Measurements from ENCODE around the gene NXN.

The NXN gene

GRCh38 chr17:1001640-1002411, 22.2 kb upstream of the NXN start:
- Histone ChIP-seq H3K27ac (replicated peaks) (no peak overlapping the region), H3K4me3 (replicated peaks; ENCODE audit: insufficient read depth, low read length) (no peak overlapping the region), H3K27me3 (ENCODE audit: insufficient read depth, poor library complexity, severe bottlenecking) (no peaks in the 10 kb centered on the region)
- DNase-seq (ENCODE audit: low read depth in 1 of 2, low spot score in 1 of 2), result no peak
- TF ChIP-seq, protein P1, sequence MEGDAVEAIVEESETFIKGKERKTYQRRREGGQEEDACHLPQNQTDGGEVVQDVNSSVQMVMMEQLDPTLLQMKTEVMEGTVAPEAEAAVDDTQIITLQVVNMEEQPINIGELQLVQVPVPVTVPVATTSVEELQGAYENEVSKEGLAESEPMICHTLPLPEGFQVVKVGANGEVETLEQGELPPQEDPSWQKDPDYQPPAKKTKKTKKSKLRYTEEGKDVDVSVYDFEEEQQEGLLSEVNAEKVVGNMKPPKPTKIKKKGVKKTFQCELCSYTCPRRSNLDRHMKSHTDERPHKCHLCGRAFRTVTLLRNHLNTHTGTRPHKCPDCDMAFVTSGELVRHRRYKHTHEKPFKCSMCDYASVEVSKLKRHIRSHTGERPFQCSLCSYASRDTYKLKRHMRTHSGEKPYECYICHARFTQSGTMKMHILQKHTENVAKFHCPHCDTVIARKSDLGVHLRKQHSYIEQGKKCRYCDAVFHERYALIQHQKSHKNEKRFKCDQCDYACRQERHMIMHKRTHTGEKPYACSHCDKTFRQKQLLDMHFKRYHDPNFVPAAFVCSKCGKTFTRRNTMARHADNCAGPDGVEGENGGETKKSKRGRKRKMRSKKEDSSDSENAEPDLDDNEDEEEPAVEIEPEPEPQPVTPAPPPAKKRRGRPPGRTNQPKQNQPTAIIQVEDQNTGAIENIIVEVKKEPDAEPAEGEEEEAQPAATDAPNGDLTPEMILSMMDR (IDR thresholded peaks at IDR 0.05; ENCODE audit: insufficient read depth, low read length), result no peak
- TF ChIP-seq SPI1 (IDR thresholded peaks at IDR 0.05; ENCODE audit: borderline replicate concordance, low read depth) (no peak), POLR2AphosphoS5 (IDR thresholded peaks at IDR 0.05; ENCODE audit: low read depth) (no peak; the same call in 1 of the 2 replicates), GABPA (IDR thresholded peaks at IDR 0.05; ENCODE audit: low read depth) (no peak)
- TF ChIP-seq, protein P2, sequence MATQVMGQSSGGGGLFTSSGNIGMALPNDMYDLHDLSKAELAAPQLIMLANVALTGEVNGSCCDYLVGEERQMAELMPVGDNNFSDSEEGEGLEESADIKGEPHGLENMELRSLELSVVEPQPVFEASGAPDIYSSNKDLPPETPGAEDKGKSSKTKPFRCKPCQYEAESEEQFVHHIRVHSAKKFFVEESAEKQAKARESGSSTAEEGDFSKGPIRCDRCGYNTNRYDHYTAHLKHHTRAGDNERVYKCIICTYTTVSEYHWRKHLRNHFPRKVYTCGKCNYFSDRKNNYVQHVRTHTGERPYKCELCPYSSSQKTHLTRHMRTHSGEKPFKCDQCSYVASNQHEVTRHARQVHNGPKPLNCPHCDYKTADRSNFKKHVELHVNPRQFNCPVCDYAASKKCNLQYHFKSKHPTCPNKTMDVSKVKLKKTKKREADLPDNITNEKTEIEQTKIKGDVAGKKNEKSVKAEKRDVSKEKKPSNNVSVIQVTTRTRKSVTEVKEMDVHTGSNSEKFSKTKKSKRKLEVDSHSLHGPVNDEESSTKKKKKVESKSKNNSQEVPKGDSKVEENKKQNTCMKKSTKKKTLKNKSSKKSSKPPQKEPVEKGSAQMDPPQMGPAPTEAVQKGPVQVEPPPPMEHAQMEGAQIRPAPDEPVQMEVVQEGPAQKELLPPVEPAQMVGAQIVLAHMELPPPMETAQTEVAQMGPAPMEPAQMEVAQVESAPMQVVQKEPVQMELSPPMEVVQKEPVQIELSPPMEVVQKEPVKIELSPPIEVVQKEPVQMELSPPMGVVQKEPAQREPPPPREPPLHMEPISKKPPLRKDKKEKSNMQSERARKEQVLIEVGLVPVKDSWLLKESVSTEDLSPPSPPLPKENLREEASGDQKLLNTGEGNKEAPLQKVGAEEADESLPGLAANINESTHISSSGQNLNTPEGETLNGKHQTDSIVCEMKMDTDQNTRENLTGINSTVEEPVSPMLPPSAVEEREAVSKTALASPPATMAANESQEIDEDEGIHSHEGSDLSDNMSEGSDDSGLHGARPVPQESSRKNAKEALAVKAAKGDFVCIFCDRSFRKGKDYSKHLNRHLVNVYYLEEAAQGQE (IDR thresholded peaks at IDR 0.05; ENCODE audit: insufficient replicate concordance, low read depth), result no peak

- Histone ChIP-seq H3K27ac (replicated peaks) (no peak overlapping the region), H3K4me3 (replicated peaks; ENCODE audit: insufficient read depth, low read length) (no peak overlapping the region), H3K27me3 (ENCODE audit: insufficient read depth, poor library complexity, severe bottlenecking) (no peaks in the 10 kb centered on the region)
- no peak for DNase-seq (ENCODE audit: low read depth in 1 of 2, low spot score in 1 of 2)
- TF ChIP-seq, protein P1 (IDR thresholded peaks at IDR 0.05; ENCODE audit: insufficient read depth, low read length), result no peak
- TF ChIP-seq POLR2AphosphoS5 (IDR thresholded peaks at IDR 0.05; ENCODE audit: low read depth) (no peak), GABPA (IDR thresholded peaks at IDR 0.05; ENCODE audit: low read depth) (no peak), SPI1 (IDR thresholded peaks at IDR 0.05; ENCODE audit: borderline replicate concordance, low read depth) (no peak)
- TF ChIP-seq, protein P2 (IDR thresholded peaks at IDR 0.05; ENCODE audit: insufficient replicate concordance, low read depth), result no peak
Measured at GRCh38 chr17:1000597-1001461, 21.3 kb upstream of the NXN start.

- DNase-seq (ENCODE audit: low read depth in 1 of 2, low spot score in 1 of 2), result no peak
- TF ChIP-seq, protein P1 (IDR thresholded peaks at IDR 0.05; ENCODE audit: insufficient read depth, low read length), result no peak
- TF ChIP-seq GABPA (IDR thresholded peaks at IDR 0.05; ENCODE audit: low read depth) (no peak), SPI1 (IDR thresholded peaks at IDR 0.05; ENCODE audit: borderline replicate concordance, low read depth) (no peak), POLR2AphosphoS5 (IDR thresholded peaks at IDR 0.05; ENCODE audit: low read depth) (no peak)
- TF ChIP-seq, protein P2 (IDR thresholded peaks at IDR 0.05; ENCODE audit: insufficient replicate concordance, low read depth), result no peak
- Histone ChIP-seq H3K4me3 (replicated peaks; ENCODE audit: insufficient read depth, low read length) (peak overlapping the region; percentile 91), H3K27me3 (ENCODE audit: insufficient read depth, poor library complexity, severe bottlenecking) (no peaks in the 10 kb centered on the region), H3K27ac (replicated peaks) (no peak overlapping the region)
Measured at GRCh38 chr17:998111-998510, 18.5 kb upstream of the NXN start.

Data from HL-60 (cell line).